Measurements from ENCODE around the gene E2F7. TPM values are rescaled to one million over a fixed set of nuclear protein-coding genes. Genes with fewer than 3 reads are reported as not detected.

Gene E2F7
- total and polyA plus RNA-seq, 2 experiments from 2014 or later = 31.8 to 40.3 TPM

GRCh38 chr12:77032406-77032805 lies 33.0 kb downstream of the E2F7 start:
- Histone ChIP-seq H3K79me2 (replicated peaks; ENCODE audit: insufficient read depth) (no peaks in the 10 kb centered on the region), H3K4me1 (ENCODE audit: insufficient read depth) (no peaks in the 10 kb centered on the region), H3K4me3 (no peak overlapping the region), H3K4me2 (no peak overlapping the region), H3F3A (replicated peaks; ENCODE audit: low read depth) (no peaks in the 10 kb centered on the region), H3K9me2 (ENCODE audit: insufficient read depth) (no peaks in the 10 kb centered on the region), H3K27ac (ENCODE audit: low read depth) (no peak overlapping the region), H4K20me1 (replicated peaks; ENCODE audit: insufficient read depth) (peaks cover 3% of the 10 kb centered on the region; the same call in 1 of the 2 replicates), H2AFZ (no peak overlapping the region), H3K27me3 (ENCODE audit: insufficient read depth) (no peaks in the 10 kb centered on the region), H3K36me3 (ENCODE audit: insufficient read depth) (peaks cover 51% of the 10 kb centered on the region)
- TF ChIP-seq NANOG (IDR thresholded peaks at IDR 0.05; ENCODE audit: borderline replicate concordance) (no peak), POLR2AphosphoS5 (IDR thresholded peaks at IDR 0.05; ENCODE audit: low read depth) (no peak), ZNF462 (CRISPR knock-in tag; IDR thresholded peaks at IDR 0.05) (no peak), EZH2 (IDR thresholded peaks at IDR 0.05; ENCODE audit: low read depth, unreplicated experiment) (no peak), STAT1 (IDR thresholded peaks at IDR 0.05; ENCODE audit: unreplicated experiment) (no peak), CTCF (conservative IDR thresholded peaks at IDR 0.05; ENCODE audit: low read depth in 2 of 2) (no peak), EZH2phosphoT487 (IDR thresholded peaks at IDR 0.05; ENCODE audit: unreplicated experiment) (no peak), JUNB (IDR thresholded peaks at IDR 0.05; ENCODE audit: unreplicated experiment) (no peak), CREB1 (CRISPR knock-in tag; IDR thresholded peaks at IDR 0.05; ENCODE audit: low read depth) (no peak), ETS1 (IDR thresholded peaks at IDR 0.05) (no peak), ZNF331 (CRISPR knock-in tag; IDR thresholded peaks at IDR 0.05; ENCODE audit: low read depth) (no peak), ZNF114 (CRISPR knock-in tag; IDR thresholded peaks at IDR 0.05) (no peak), REST (IDR thresholded peaks at IDR 0.05; ENCODE audit: unreplicated experiment) (no peak)
- DNase-seq (ENCODE audit: low spot score) (no peak), ATAC-seq (no peak)
- no peaks in the 10 kb centered on the region for H3K9me3 Mint-ChIP-seq
- H3K36me3 Mint-ChIP-seq (ENCODE audit: low read depth) = peaks cover 63% of the 10 kb centered on the region
- peaks cover 1% of the 10 kb centered on the region for H3K27me3 Mint-ChIP-seq (ENCODE audit: insufficient read depth, low read depth, poor library complexity)
- H3K4me3 Mint-ChIP-seq = no peak overlapping the region
- H3K4me1 Mint-ChIP-seq = no peaks in the 10 kb centered on the region
- no peak overlapping the region for H3K27ac Mint-ChIP-seq

Measured in GM23338 (cell line).